ENCODE measurements around the gene LRP2. TPM values are rescaled to one million over a fixed set of nuclear protein-coding genes. Genes with fewer than 3 reads are reported as not detected.

Gene LRP2
- total and polyA plus RNA-seq, 2 of the 8 experiments (the other 6 are each of a cell fraction or from before 2014, with no cell fraction given), result 2.0 to 2.9 TPM

GRCh38 chr2:169372561-169372960 is 10.2 kb upstream of the LRP2 start:
- Histone ChIP-seq H2BK5ac (ENCODE audit: low read depth, low read length) (no peak overlapping the region), H2AFZ (ENCODE audit: low read length) (no peak overlapping the region), H3K23me2 (ENCODE audit: low read depth, low read length) (no peaks in the 10 kb centered on the region), H3K27me3 (replicated peaks in 1 of 4; ENCODE audit: control insufficient read depth in 3 of 4, extremely low read depth in 1 of 4, insufficient read depth in 3 of 4, low read length in 3 of 4) (no peaks in the 10 kb centered on the region), H3K27ac (ENCODE audit: low read depth, low read length) (no peak overlapping the region), H2BK12ac (ENCODE audit: low read depth, low read length) (no peak overlapping the region), H4K91ac (replicated peaks; ENCODE audit: insufficient read length, low read length) (no peak overlapping the region), H3K4me3 (ENCODE audit: extremely low read depth in 1 of 4, insufficient read depth in 2 of 4, low read depth in 3 of 4, low read length in 4 of 4) (no peak overlapping the region), H4K20me1 (replicated peaks in 1 of 2; ENCODE audit: control insufficient read depth in 1 of 2, insufficient read depth in 2 of 2, low read length in 2 of 2) (no peaks in the 10 kb centered on the region), H2BK20ac (ENCODE audit: low read length) (no peak overlapping the region), H3K4me1 (replicated peaks in 1 of 4; ENCODE audit: control insufficient read depth in 3 of 4, insufficient read depth in 4 of 4, low read length in 3 of 4) (no peaks in the 10 kb centered on the region), H4K5ac (ENCODE audit: insufficient read length, low read depth, low read length) (no peak overlapping the region), H3K4ac (replicated peaks; ENCODE audit: insufficient read length, low read depth, low read length) (no peak overlapping the region), H3K18ac (ENCODE audit: extremely low read depth, low read length) (no peak overlapping the region), H3K36me3 (ENCODE audit: control insufficient read depth in 2 of 4, insufficient read depth in 4 of 4, low read length in 3 of 4) (no peaks in the 10 kb centered on the region), H4K8ac (ENCODE audit: extremely low read depth, insufficient read depth, low read length) (no peak overlapping the region), H3K9ac (replicated peaks in 1 of 4; ENCODE audit: extremely low read depth in 1 of 4, low read depth in 3 of 4, low read length in 3 of 4) (no peak overlapping the region), H3K23ac (ENCODE audit: insufficient read length) (no peak overlapping the region), H3K14ac (ENCODE audit: insufficient read length) (no peak overlapping the region), H3K79me1 (ENCODE audit: low read depth, low read length) (no peaks in the 10 kb centered on the region), H3K4me2 (ENCODE audit: insufficient read depth in 1 of 2, low read depth in 2 of 2, low read length in 2 of 2) (no peak overlapping the region), H3K56ac (replicated peaks; ENCODE audit: insufficient read length, low read depth, low read length) (no peak overlapping the region), H3K9me3 (ENCODE audit: insufficient read depth in 2 of 2, low read depth in 1 of 2, low read length in 1 of 2) (no peaks in the 10 kb centered on the region), H3K79me2 (ENCODE audit: control insufficient read depth in 1 of 2, insufficient read depth in 2 of 2, low read length in 2 of 2) (no peaks in the 10 kb centered on the region), H2AK5ac (ENCODE audit: low read depth, low read length) (no peak overlapping the region), H2BK15ac (ENCODE audit: low read length) (no peak overlapping the region), H2BK120ac (replicated peaks; ENCODE audit: low read depth, low read length) (no peak overlapping the region)
- CTCF ChIA-PET (ENCODE audit: partially characterized antibody), result no interaction called here
- TF ChIP-seq CTBP2 (IDR thresholded peaks at IDR 0.05; ENCODE audit: borderline replicate concordance, insufficient read depth, insufficient read length, low read length), result no peak
- no peak for TF ChIP-seq SIN3A (conservative IDR thresholded peaks at IDR 0.05 in 1 of 2, IDR thresholded peaks at IDR 0.05 in 1 of 2; ENCODE audit: low read depth in 1 of 2, low read length in 2 of 2)
- TF ChIP-seq CTCF (IDR thresholded peaks at IDR 0.05; ENCODE audit: control extremely low read depth in 1 of 3, insufficient read depth in 1 of 3, low read depth in 1 of 3, low read length in 3 of 3), result no peak
- no peak for TF ChIP-seq KDM5A (IDR thresholded peaks at IDR 0.05; ENCODE audit: low read length)
- WGBS, 2 experiments (ENCODE audit: extremely low coverage in 1 of 2, insufficient coverage in 1 of 2, insufficient read length in 1 of 2, insufficient replicate concordance in 2 of 2, low coverage in 1 of 2, low lambda C conversion rate in 2 of 2, missing lambda C conversion rate in 1 of 2), result 91% methylated on average over 4 of the region's 4 CpGs; no CpG with 5 or more reads in 1 of the 2 experiments
- POLR2A ChIA-PET (ENCODE audit: partially characterized antibody), result no interaction called here
- DNase-seq (ENCODE audit: low read depth in 1 of 2, low spot score in 2 of 2), result no peak
- no peak for FAIRE-seq

Measured in H1 (cell line).